Ramos (cell line): ENCODE results near the gene LIPH.
"Not testable (repeated sequence)": the region's sequence is repeated elsewhere in the genome, so short reads cannot be mapped to it uniquely, and the experiment has no call there.

Experiments used
- in situ Hi-C: fragments of 300-500 bp; cut with MboI; formaldehyde crosslinking; loops from one replicate; pipeline ENCODE4 v1.14.3; 2022; ENCODE audit warnings: low sequenced_read_pairs; ENCODE audit not compliant: unreplicated experiment

Gene LIPH

DNA sequence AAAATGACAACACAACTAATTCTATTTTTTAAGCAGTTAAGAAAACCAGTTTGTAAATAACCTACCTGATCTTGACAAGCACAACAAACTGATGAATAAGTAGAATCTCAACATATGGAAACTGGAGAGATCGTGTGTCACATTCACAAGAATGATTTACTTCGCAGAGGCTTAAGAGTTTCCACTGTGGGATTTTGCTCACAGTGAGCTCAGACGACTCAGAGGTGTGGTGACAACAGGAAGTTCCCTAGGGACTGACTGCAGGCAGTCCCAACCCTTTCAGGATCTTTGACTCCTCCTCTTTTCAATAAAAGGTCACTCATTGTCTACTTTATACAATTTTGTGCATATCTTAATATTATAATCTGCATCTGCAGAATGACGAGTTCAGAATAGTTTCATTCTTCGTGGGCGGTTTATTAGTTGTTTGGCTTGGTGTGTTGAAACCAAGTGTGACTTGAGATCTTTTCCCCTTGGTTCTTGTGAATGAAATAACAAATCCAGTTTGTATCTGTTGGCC is at the start of gene LIPH:
Gene LIPH, minus strand, starts transcription at position 231 of the 520 bp plus-strand sequence. Its CDS starts 117 bp downstream, at position 114.
- in situ Hi-C loops, result loop anchor here (25.0 kb wide), 1 partner anchor 190 kb away; the partner anchor contains the start of gene MAP3K13

GRCh38 chr3:185595526-185595925 is 43.1 kb upstream of the LIPH start:
- in situ Hi-C loops, result no loop called here

DNA sequence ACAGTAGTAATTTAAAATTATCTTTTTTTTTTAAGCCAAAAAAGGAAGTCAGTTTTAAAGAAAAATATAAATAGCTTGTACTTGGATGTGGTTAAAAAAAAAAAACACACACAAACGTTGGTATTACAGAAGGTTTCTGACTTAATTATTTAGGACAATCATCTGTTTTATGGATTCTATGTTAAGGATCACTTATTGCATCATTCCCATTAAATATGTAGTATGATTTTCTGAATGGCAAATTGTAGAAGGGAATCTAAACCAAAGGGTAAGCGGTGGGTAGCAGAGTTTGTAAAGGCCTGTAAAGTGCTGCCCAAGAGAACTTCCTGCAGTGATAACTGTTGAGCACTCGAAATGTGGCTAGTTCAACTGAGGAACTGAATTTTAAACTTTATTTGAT is 41.7 kb upstream of the LIPH start:
- in situ Hi-C loops, result no loop called here

GRCh38 chr3:185586686-185587039 is 34.3 kb upstream of the LIPH start:
- in situ Hi-C loops, result no loop called here

DNA sequence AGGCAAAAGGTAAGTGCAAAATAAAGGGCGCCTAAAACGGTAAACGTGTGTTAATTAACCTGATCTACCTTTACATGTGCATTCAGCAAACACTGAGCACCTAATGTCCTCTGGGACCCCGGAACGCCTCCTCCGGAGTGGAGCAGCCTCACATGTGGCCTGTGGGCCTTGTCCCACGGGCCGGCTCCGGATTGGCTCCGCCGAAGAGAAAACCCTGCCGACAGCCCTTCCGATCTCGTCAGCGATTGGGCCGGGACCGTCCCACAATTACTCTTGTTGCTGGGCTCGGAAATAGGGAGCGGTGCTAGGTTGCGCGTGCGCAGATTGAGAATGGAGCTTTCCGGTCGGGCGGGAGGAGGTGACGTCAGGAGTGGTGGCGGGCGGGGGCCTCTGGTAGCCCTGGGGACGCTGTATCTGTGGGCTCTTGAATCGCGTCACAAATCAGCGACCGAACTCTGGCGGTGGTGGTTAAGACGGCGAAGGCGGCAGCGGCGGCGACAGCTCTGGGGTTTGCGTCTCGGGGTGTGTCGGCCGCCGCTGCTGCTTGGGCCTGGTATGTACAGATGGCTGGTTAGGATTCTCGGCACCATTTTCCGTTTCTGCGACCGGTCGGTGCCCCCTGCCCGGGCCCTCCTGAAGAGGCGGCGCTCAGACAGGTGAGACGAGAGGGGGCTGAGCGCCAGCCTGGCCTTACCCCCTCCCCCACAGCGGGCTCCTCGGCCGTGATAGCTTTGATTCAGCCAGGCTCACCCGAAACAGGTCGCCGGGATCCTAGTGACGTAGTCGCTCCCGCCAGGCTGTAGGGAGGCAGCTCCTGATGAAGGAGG is 33.7 kb upstream of the LIPH start, which contains the start of gene SENP2:
Gene SENP2, plus strand, starts transcription at position 437 of the 827 bp plus-strand sequence. Its CDS starts 119 bp downstream, at position 556.
- in situ Hi-C loops, result no loop called here

GRCh38 chr3:185585518-185585858 is 33.1 kb upstream of the LIPH start:
- in situ Hi-C loops, result no loop called here

DNA sequence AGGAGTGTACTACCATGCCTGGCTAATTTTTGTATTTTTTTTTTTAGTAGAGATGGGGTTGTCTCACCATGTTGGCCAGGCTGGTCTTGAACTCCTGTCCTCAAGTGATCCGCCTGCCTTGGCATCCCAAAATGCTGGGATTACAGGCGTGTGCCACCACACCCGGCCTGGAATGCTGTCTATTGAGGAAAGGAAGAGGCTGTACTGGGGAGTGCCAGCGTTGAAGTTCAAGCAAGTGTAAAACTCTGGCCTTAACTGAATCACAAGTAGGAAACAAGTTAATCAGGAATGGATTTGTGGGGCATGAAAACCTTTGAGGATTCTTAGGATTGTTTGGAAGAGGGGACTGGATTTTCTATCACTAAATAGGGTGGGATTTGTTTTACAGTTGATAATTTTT is 32.3 kb upstream of the LIPH start:
- in situ Hi-C loops, result no loop called here

GRCh38 chr3:185583925-185584324 is 31.5 kb upstream of the LIPH start:
- in situ Hi-C loops, result no loop called here

GRCh38 chr3:185582871-185583270 is 30.5 kb upstream of the LIPH start:
- in situ Hi-C loops, result no loop called here

- in situ Hi-C loops, result no loop called here
Observed at GRCh38 chr3:185582236-185582635, 29.8 kb upstream of the LIPH start.

GRCh38 chr3:185575108-185575869 is 22.9 kb upstream of the LIPH start:
- in situ Hi-C loops, result not testable (repeated sequence)

DNA sequence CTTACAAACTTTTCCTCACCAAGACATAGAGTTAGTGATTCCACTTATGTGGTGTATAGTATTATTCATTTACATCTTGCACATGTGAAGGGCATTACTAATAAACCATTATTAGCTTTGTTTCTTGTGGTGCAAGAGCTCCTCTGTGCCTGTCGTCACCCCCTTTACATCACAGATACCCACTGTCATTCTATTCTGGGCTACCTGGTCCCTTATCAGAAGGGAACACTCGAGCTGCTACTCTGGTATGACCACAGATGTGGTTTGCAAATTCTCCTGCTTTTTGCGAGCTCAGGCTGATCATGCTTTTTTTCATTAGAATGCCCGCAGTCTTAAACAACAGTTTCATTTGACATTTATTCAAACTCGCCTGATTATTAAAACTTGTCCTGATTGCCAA is 19.8 kb upstream of the LIPH start:
- in situ Hi-C loops, result loop anchor here (25.0 kb wide), 1 partner anchor 210 kb away; the partner anchor contains the start of gene MAP3K13

DNA sequence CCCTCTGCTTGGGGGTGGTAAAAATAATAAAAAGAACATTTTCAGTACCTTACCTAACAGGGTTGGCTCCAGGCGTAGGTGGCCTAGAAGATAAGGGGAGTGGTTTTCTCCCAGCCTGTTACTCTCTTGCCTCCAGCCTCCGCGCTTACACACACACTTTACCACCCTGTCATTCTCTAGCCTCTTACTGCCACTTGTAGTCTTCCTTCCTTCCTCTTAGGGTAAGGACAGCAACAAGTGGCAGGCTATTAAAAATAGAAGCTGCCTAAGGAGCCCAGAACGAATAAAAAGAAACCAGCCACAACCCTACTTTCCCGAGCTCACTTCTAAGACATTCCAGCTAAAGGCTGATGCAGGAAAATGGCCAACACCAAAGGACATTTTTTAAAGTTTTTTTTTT is 9.6 kb upstream of the LIPH start:
- in situ Hi-C loops, result loop anchor here (25.0 kb wide), 1 partner anchor 200 kb away; the partner anchor contains the start of gene MAP3K13

- in situ Hi-C loops, result loop anchor here (25.0 kb wide), 1 partner anchor 199 kb away; the partner anchor contains the start of gene MAP3K13
Observed at GRCh38 chr3:185561374-185561943, 9.1 kb upstream of the LIPH start.

- in situ Hi-C loops, result loop anchor here (25.0 kb wide), 1 partner anchor 198 kb away; the partner anchor contains the start of gene MAP3K13
Observed at GRCh38 chr3:185560676-185561075, 8.3 kb upstream of the LIPH start.

DNA sequence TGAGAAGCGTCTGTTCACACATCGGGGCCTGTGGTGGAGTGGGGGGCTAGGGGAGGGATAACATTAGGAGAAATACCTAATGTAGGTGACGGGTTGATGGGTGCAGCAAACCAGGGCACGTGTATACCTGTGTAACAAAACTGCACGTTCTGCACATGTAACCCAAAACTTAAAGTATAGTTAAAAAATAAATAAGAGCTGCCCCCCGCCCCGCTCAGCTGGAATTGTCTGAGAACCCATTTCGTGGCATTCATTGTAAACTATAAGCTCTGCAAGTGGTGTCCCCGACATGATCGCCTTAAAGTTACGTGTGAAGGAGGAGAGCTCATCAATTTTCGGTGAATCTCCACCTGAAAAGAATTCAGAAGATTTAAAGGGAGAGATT is 7.3 kb upstream of the LIPH start:
- in situ Hi-C loops, result loop anchor here (25.0 kb wide), 1 partner anchor 197 kb away; the partner anchor contains the start of gene MAP3K13

DNA sequence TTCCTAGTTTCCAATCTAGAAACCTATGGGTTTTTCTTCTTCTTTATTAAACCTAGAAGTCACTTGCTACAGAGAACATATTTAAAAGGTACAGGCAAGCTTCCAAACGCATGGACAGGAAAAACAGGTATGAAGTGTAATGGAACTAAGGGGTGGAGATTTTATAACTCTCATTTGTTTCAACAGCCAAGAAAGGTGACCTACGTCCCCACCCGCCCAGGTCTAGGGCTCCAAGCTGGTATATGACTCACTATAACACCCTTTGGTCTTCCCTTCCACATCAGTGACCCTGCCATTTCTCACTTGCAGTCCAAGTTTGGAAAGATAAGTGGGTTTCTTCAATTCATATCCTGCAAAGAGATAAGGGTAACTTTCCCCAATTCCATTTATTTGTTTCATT is 6.0 kb upstream of the LIPH start:
- in situ Hi-C loops, result loop anchor here (25.0 kb wide), 1 partner anchor 196 kb away; the partner anchor contains the start of gene MAP3K13

- in situ Hi-C loops, result loop anchor here (25.0 kb wide), 1 partner anchor 194 kb away; the partner anchor contains the start of gene MAP3K13
Observed at GRCh38 chr3:185556640-185557039, 4.3 kb upstream of the LIPH start.

DNA sequence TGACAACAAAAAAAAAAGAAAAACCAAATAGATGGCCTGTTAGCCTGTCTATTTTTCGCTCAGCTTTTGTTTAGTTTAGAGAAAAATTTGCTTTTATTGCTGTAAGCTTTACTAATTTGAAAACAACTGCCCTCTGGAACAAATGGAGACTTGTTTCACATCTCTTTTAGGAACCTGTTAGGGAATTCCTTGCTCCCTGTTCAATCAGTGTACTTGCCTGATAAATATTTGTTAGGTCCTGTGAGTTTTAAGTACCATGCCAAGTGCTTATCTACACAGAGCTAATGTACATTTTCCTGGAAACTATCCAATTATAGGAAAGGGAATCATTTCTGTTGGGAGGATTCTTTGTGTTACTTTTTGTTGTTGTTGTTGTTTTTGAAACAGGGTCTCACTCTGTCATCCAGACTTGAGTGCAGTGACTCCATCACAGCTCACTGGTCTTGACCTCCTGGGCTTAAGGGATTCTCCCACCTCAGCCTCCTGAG is 3.5 kb upstream of the LIPH start:
- in situ Hi-C loops, result loop anchor here (25.0 kb wide), 1 partner anchor 194 kb away; the partner anchor contains the start of gene MAP3K13

- in situ Hi-C loops, result loop anchor here (25.0 kb wide), 1 partner anchor 193 kb away; the partner anchor contains the start of gene MAP3K13
Observed at GRCh38 chr3:185555101-185555501, 2.7 kb upstream of the LIPH start.
